ENCODE data around the gene PDPR.
A peak's percentile ranks its signal among the peaks of the same experiment; 100 is the strongest.
"Not testable (repeated sequence)": the region's sequence is repeated elsewhere in the genome, so short reads cannot be mapped to it uniquely, and the experiment has no call there.

Gene PDPR

DNA sequence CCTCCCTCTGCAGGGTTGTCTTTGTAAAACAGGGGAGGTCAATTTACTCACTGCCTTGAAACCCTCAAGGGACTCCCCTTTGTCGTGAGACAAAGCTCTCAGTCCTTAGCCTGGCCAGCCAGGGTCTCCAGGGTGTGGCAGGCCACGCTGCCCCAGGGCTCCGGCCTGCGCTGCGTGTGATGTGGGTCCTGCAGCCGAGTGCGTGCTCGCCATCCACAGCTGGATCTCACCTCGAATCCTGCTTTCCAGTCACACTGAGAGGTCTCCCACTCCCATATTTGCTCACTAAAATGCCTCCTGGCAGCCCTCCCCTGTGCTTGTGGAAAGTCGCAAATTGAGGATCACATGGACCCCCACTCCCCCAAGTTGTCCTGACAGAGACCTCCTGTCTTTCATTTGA lies 49.5 kb downstream of the PDPR start:
- DNase-seq: no peak

DNA sequence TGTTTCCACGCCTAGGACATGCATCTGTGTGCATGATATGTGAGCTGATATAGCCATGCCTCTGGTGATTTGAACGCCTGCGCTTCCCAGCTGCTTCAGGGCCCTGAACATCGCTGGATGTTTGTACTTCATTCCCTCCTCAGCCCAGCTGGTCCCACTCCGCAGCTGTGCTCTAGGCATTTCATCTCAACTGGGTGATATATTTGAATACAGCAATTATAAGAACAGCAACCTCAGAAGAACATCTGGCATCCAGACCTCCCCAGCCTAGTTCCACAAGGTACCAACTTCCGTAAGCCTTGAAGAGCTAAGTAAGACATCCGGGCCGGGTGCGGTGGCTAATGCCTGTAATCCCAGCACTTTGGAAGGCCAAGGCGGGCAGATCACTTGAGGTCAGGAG lies 52.6 kb downstream of the PDPR start:
- not testable (repeated sequence) for DNase-seq

DNA sequence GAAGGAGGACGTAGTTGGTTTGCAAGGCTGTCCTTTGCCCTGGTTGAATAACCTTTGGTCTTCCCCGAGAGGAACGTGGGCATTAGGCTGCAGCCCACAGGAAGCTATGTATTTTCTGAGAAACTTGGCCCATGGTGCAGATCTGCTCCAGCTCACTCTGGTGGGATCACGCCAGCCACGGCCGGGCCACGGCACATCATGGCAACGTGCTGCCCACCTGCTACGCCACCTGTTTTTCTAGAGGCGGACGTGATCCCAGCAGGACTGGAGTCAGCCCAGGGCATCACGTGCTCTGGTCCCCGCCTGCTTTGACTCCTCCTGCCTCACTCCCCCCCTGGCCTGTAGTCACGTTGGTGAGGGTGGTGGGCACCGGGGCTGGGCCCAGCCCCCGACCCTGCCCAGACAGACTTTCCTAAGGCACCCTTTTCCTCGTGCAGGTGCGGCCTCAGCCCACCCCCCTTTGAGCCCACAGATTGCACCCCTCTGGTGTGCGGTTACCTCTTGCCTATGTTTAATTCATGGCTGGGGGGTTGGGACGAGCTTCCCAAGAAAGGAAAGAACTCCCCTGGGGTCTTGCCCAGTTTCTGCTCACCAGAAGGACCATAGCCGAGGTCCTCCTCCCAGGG lies 59.2 kb downstream of the PDPR start, which contains the start of gene CLEC18C:
Gene CLEC18C (plus strand): TSS at position 576 of the 626 bp plus-strand sequence. CDS start 492 bp downstream, outside the sequence.
- not testable (repeated sequence) for DNase-seq

DNA sequence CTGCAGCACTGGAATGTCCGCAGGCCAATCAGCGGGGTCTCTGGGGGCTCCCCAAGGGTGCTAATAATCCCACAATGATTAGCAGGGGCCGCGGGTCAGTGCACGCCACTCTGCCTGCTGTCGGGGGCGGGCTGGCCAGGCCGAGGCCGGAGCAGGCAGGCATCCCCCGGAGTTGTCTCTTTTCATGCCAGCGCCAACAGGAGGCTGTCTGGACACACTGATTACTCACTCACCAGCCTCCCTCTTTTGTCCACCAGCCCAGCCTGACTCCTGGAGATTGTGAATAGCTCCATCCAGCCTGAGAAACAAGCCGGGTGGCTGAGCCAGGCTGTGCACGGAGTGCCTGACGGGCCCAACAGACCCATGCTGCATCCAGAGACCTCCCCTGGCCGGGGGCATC lies 59.8 kb downstream of the PDPR start:
- DNase-seq: not testable (repeated sequence)

DNA sequence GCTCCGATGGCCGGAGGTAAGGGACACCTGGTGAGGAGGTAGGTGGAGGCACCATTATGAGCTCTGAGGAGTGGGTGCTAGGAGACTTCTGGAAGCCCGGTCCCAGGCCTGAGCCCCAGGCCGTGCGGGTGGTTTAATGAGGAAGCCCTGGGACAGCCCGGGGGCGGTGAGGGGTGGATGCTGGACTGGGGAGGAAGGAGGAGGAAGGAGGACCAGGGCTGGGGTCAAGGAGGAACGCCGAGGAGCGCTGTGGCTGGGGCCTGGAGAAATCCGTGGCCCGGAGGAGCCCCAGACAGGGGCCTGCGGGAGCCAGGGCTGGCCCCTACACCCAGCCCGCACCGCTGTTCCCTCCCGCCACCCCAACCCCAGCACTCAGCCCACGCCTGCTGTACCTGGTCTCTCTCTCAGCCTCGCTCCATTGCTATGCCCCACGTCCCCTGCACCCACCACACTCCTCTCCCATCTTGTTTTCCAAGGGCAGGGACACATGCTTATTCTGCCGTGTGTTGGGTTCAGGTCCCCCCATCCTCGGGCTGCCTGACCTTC lies 60.3 kb downstream of the PDPR start:
- not testable (repeated sequence) for DNase-seq

DNA sequence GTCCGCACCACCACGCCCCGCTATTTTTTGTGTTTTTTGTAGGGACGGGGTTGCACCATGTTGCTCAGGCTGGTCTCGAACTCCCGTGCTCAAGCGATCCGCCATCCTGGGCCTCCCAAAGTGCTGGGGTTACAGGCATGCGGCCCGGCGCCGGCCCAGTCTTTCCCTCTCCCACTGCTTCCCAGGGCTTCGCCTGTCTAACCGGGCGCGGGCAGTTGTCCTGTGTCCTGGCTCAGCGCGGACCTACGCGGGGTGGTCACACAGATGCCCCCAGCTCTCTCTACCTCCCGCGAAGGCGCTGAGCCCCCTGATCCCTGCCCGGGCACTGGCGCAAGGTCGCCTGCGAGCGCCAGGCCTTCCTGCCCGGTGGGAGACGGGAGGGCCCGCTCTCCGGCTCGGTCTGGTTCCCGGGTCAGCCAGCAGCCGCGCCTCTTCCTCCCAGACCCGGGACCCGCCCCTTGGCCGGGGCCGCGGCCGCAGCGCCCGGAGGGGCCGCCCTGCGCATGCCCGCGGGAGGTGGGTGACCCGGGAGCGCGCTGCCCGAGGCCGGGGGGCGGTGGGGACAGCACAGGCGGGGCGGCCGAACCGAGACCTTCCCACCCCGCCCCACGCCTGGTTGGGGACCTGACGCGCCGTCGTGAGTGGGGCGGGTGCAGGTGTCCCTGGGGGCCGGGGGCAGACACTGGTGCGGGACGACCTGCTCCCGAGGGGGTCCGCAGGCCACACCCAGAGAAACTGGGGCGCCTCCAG lies 73.9 kb downstream of the PDPR start:
- not testable (repeated sequence) for DNase-seq

DNA sequence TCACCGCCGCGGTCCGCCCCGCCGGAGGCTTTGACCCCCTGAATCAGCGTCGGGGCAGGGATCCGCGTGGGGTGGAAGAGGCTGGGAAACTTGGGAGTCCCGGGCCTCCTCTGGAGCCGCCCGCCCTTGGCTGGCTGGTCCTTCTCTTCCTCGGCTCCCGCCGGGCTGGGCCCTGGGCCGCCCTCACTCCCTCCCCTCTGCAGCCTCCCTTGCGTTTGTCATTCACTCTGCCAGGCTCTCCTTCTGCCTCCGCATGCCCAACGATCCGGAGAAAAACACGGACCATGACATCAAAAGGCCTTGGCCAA lies 74.4 kb downstream of the PDPR start:
- DNase-seq: peak in 1 of 4 experiments; percentile 4

DNA sequence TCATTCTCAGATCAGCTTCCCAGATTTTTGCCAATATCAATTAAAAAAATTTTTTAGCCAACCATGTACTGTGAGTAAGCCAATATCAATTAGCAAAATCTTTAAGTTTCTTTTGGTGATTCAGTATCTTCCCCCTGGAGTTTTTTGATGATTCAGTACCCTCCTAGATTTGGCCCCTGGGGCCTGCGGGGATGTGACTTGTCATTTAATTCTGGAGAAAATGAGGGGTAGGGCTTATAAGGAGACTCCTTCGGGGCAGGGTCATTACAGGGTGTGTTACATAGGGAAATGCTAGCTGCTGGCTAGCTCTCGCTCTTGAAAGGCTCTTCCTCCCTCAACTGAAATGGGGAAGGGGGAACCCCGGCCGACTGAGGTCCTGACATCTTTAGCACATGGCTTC lies 76.4 kb downstream of the PDPR start:
- not testable (repeated sequence) for DNase-seq

DNA sequence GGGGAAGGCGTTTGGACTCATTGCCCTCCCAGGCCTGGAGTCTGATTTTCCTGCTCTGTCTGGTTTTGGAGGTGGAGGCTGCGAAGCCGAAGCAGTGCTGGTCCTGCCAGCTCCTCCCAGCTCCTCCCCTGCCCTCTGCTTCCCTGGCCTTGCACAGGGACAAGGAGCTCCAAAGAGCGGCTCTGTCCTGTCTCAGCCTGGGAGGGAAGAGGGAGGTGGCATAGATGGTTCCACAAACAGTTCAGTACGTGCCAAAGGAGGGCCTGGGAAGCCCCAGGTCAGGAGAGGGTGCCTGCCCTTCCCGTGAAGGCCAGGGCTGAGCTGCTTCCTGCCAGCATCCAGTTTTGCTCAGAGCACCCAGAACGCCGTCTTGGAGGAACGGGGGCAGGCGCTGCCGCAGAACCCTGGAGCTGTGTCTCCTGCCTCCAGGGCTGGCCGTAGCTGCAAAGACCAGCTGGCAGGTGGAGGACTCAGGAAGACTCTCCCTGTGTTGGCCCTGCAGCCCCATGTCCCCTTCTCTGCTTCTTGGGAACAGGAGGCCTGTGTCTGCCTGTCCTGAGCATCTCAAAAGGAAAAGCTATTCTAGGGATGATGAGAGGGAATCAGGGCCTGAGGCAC lies 82.7 kb downstream of the PDPR start:
- DNase-seq: not testable (repeated sequence)

DNA sequence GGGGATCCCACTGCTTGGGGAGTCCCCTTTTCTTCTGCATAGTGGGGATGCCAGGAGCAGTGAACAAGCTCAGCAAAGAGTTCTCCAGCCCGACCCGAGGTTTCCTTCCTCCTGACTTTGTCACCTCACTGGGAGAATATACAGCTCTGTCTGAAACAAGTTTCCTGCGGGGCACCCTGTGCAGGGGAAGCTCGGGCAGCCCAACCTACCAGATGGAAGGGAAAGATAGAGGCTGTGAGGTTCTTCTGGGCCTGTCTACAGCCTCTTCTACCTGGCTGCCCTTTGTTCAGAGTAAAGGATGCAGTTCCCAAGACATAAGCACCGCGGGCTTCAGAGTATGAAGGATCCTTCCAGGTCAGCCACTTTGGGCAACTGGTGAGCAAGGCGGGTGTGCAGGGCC lies 83.5 kb downstream of the PDPR start:
- not testable (repeated sequence) for DNase-seq

DNA sequence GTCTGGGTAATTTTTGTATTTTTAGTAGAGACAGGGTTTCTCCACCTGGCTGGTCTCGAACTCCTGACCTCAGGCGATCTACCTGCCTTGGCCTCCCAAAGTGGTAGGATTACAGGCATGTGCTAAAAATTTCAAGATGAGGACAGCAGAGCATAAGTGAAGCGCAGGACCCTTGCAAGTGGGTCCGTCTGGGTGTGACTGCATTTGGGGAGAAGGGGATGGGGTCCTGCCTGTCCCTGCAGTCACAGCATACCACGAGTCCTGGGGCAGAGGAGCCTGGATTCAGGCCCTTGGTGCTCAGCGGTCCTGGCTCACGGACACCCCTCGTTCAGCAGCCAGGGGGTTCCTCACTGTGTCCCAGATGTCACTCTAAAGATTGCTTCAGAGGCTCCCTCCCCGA lies 84.1 kb downstream of the PDPR start:
- DNase-seq: not testable (repeated sequence)

DNA sequence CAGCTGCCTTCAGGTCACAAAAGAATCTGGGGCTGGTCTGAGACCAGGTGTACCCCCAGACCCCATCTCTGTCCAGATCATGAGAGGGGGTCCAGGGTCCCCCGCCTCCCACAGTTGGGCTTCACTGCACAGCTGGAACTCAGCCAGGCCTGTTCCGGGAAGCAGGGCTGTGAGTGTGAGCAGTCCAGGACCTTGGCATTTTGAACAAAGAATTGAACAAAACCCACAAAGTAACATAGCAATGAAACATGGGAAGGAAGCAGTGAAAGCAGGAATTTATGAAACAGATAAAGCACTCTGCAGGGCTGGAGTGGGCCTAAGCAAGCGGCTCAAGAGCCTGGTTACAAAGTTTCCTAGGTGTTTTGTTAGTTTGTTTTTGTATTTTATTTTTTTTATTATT lies 84.5 kb downstream of the PDPR start:
- DNase-seq: not testable (repeated sequence)

DNA sequence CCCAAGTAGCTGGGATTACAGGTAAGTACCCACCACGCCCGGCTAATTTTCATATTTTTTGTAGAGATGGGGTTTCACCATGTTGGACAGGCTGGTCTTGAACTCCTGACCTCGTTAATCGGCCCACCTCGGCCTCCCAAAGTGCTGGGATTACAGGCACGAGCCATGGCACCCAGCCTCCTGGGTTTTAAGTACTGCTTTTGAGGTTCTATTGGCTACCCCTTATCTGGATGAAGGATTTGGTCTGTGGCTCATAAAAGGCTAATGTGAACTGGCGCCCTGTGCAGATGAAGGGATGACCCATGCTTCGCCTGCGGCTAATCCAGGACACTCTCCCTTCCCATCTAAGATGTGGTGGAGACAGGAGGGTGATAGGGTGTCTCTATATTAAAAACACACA lies 85.0 kb downstream of the PDPR start:
- not testable (repeated sequence) for DNase-seq

DNA sequence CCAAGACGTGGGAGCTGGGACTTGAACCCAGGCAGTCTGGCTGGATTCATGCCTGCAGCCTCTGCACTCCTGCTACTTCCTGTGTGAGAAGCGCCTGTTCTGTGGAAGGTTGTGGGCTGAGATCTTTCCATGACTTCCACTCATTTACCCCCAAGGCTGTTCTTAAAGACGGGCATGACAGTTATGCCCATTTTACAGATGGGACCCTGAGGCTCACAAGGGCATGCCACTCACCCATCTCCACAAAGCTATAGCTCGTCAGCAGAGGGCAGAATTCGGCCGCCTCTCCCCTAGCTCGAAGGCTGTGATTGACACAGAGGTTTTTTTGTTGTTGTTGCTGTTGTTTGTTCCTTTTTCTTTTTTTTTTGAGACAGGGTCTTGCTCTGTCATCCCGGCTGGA lies 85.9 kb downstream of the PDPR start:
- DNase-seq: not testable (repeated sequence)

DNA sequence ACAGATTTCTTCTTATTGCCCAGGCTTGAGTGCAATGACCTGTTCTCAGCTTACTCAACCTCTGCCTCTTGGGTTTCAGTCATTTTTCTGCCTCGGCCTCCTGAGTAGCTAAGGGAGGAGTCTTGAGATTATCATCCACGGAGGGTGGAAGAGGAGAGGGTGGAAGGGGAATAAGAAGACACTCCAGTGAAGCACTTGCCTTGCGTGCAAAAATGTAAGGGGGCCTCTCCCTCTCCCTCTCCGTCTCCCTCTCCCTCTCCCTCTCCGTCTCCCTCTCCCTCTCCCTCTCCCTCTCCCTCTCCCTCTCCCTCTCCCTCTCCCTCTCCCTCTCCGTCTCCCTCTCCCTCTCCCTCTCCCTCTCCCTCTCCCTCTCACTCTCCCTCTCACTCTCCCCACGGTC lies 89.4 kb downstream of the PDPR start:
- not testable (repeated sequence) for DNase-seq

DNA sequence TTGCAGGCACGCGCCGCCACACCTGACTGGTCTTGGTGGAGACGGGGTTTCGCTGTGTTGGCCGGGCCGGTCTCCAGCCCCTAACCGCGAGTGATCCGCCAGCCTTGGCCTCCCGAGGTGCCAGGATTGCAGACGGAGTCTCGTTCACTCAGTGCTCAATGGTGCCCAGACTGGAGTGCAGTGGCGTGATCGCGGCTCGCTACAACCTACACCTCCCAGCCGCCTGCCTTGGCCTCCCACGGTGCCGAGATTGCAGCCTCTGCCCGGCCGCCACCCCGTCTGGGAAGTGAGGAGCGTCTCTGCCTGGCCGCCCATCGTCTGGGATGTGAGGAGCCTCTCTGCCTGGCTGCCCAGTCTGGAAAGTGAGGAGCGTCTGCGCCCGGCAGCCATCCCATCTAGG lies 89.9 kb downstream of the PDPR start:
- not testable (repeated sequence) for DNase-seq

DNA sequence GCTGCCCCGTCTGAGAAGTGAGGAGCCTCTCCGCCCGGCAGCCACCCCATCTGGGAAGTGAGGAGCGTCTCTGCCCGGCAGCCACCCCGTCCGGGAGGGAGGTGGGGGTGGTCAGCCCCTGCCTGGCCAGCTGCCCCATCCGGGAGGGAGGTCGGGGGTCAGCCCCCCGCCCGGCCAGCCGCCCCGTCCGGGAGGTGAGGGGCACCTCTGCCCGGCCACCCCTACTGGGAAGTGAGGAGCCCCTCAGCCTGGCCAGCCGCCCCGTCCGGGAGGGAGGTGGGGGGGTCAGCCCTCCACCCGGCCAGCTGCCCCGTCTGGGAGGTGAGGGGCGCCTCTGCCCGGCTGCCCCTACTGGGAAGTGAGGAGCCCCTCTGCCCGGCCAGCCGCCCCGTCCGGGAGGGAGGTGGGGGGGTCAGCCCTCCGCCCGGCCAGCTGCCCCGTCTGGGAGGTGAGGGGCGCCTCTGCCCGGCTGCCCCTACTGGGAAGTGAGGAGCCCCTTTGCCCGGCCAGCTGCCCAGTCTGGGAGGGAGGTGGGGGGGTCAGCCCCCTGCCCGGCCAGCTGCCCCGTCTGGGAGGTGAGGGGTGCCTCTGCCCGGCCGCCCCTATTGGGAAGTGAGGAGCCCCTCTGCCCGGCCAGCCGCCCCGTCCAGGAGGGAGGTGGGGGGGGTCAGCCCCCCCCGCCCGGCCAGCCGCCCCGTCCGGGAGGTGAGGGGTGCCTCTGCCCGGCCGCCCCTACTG lies 90.7 kb downstream of the PDPR start:
- DNase-seq: not testable (repeated sequence)

DNA sequence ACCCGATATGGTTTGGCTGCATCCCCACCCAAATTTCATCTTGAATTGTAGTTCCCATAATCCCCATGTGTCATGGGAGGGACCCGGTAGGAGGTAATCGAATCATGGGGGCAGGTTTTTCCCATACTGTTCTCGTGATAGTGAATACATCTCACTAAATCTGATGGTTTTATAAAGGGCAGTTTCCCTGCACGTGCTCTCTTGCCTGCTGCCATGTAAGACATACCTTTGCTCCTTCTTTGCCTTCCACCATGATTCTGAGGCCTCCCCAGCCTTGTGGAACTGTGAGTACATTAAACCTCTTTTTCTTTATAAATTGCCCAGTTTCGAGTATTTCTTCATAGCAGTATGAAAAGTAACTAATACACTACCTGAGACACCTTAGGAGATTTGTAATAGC lies 92.2 kb downstream of the PDPR start:
- DNase-seq: not testable (repeated sequence)

Measured in suppressor macrophage (primary cell).